Astrocyte (in vitro differentiated cells and primary cell): ENCODE results near the gene OR6B1. TPM values are rescaled to one million over a fixed set of nuclear protein-coding genes. Genes with fewer than 3 reads are reported as not detected.

Experiments
- DNase-seq: peaks from one replicate; pipeline ENCODE4 v3.0.0-alpha.2; 2010; ENCODE audit warnings: low read depth
- FAIRE-seq: peaks from 2 replicates; lab custom pipeline; 2011; peaks lifted over from hg19 to GRCh38; lab: Jason Lieb, UNC
- H2AFZ ChIP-seq: 2 replicates; pipeline ENCODE4 v1.6.0; 2012; ENCODE audit warnings: low read depth, low read length, inconsistent platforms
- H3K27ac ChIP-seq: 2 replicates; pipeline ENCODE4 v1.5.1; 2011; ENCODE audit warnings: low read depth, low read length, inconsistent platforms
- H3K27me3 ChIP-seq: 2 replicates; pipeline ENCODE4 v1.6.0; 2011; ENCODE audit warnings: low read length, inconsistent platforms; ENCODE audit not compliant: insufficient read depth
- H3K36me3 ChIP-seq: 2 replicates; pipeline ENCODE4 v1.5.1; 2011; ENCODE audit warnings: low read length, inconsistent platforms; ENCODE audit not compliant: insufficient read depth
- H3K4me1 ChIP-seq: 2 replicates; pipeline ENCODE4 v1.5.1; 2011; ENCODE audit warnings: low read length, inconsistent platforms; ENCODE audit not compliant: insufficient read depth
- H3K4me2 ChIP-seq: 2 replicates; pipeline ENCODE4 v1.6.0; 2012; ENCODE audit warnings: low read length, inconsistent platforms
- H3K4me3 ChIP-seq: 2 replicates; pipeline ENCODE4 v1.5.1; 2011; ENCODE audit warnings: low read depth, mild to moderate bottlenecking, low read length, inconsistent platforms; ENCODE audit not compliant: insufficient read depth
- H3K79me2 ChIP-seq: 2 replicates; pipeline ENCODE4 v1.6.0; 2012; ENCODE audit warnings: mild to moderate bottlenecking, low read length, inconsistent platforms; ENCODE audit not compliant: insufficient read depth
- H3K9ac ChIP-seq: 2 replicates; pipeline ENCODE4 v1.6.0; 2012; ENCODE audit warnings: mild to moderate bottlenecking, low read length, inconsistent platforms
- H3K9me3 ChIP-seq: 2 replicates; pipeline ENCODE4 v1.5.1; 2012; ENCODE audit warnings: low read depth, mild to moderate bottlenecking, low read length, inconsistent platforms; ENCODE audit not compliant: insufficient read depth
- H4K20me1 ChIP-seq: 2 replicates; pipeline ENCODE4 v1.6.0; 2012; ENCODE audit warnings: low read length, inconsistent platforms; ENCODE audit not compliant: insufficient read depth
- H3K27ac Mint-ChIP-seq: one replicate; pipeline ENCODE4 v1.8.0; 2021; ENCODE audit warnings: mild to moderate bottlenecking, mixed read lengths; ENCODE audit not compliant: unreplicated experiment
- H3K27me3 Mint-ChIP-seq: one replicate; pipeline ENCODE4 v1.8.0; 2021; ENCODE audit warnings: low read depth, mixed read lengths; ENCODE audit not compliant: unreplicated experiment
- H3K36me3 Mint-ChIP-seq: one replicate; pipeline ENCODE4 v1.8.0; 2021; ENCODE audit warnings: low read depth, mixed read lengths; ENCODE audit not compliant: unreplicated experiment
- H3K4me1 Mint-ChIP-seq: one replicate; pipeline ENCODE4 v1.8.0; 2021; ENCODE audit warnings: low read depth, mixed read lengths; ENCODE audit not compliant: unreplicated experiment
- H3K4me3 Mint-ChIP-seq: one replicate; pipeline ENCODE4 v1.8.0; 2021; ENCODE audit warnings: mild to moderate bottlenecking, moderate library complexity, mixed read lengths; ENCODE audit not compliant: unreplicated experiment
- H3K9me3 Mint-ChIP-seq: one replicate; pipeline ENCODE4 v1.8.0; 2021; ENCODE audit warnings: mild to moderate bottlenecking, mixed read lengths; ENCODE audit not compliant: unreplicated experiment
- CTCF ChIP-seq: IDR thresholded peaks from 2 replicates; pipeline ENCODE4 v1.5.1; 2011; ENCODE audit warnings: low read depth, mild to moderate bottlenecking, inconsistent platforms, low read length, moderate library complexity; ENCODE audit not compliant: insufficient read depth
- EZH2 ChIP-seq: IDR thresholded peaks from 2 replicates; pipeline ENCODE4 v1.6.1; 2012; ENCODE audit warnings: mild to moderate bottlenecking, low read length, inconsistent platforms; ENCODE audit not compliant: insufficient read depth
- total RNA-seq: library from RNA; stranded (reverse); gene quantifications from 2 replicates; pipeline ENCODE4 v1.2.1, GENCODE V29; 2021

Gene OR6B1
- total RNA-seq, 1 donor from 2014 or later, result not detected

- H3K36me3 ChIP-seq, result no peaks in the 10 kb centered on the region
- no peaks in the 10 kb centered on the region for H3K79me2 ChIP-seq
- H2AFZ ChIP-seq, result no peak overlapping the region
- H3K4me2 ChIP-seq, result no peak overlapping the region
- no peaks in the 10 kb centered on the region for H4K20me1 ChIP-seq
- DNase-seq, result no peak
- Mint-ChIP-seq H3K36me3 (no peaks in the 10 kb centered on the region), H3K27ac (no peak overlapping the region), H3K27me3 (no peaks in the 10 kb centered on the region), H3K9me3 (no peaks in the 10 kb centered on the region), H3K4me3 (no peak overlapping the region), H3K4me1 (peaks cover 13% of the 10 kb centered on the region)
- no peaks in the 10 kb centered on the region for H3K9me3 ChIP-seq
- no peak overlapping the region for H3K9ac ChIP-seq
- FAIRE-seq, result no peak
- peaks cover 10% of the 10 kb centered on the region for H3K4me1 ChIP-seq
- no peaks in the 10 kb centered on the region for H3K27me3 ChIP-seq
- H3K27ac ChIP-seq, result no peak overlapping the region
- H3K4me3 ChIP-seq, result no peak overlapping the region
- TF ChIP-seq CTCF (no peak), EZH2 (no peak)
These were observed 20.2 kb downstream of the OR6B1 start for GRCh38 chr7:144020340-144020739.

- H4K20me1 ChIP-seq, result no peaks in the 10 kb centered on the region
- H3K4me1 Mint-ChIP-seq, result peaks cover 13% of the 10 kb centered on the region
- no peak overlapping the region for H2AFZ ChIP-seq
- H3K4me3 Mint-ChIP-seq, result no peak overlapping the region
- no peaks in the 10 kb centered on the region for H3K27me3 ChIP-seq
- FAIRE-seq (no peak), DNase-seq (no peak)
- H3K4me2 ChIP-seq, result no peak overlapping the region
- no peaks in the 10 kb centered on the region for H3K36me3 Mint-ChIP-seq
- no peak overlapping the region for H3K27ac ChIP-seq
- H3K4me1 ChIP-seq, result peaks cover 10% of the 10 kb centered on the region
- TF ChIP-seq CTCF (no peak), EZH2 (no peak)
- H3K27me3 Mint-ChIP-seq, result no peaks in the 10 kb centered on the region
- H3K36me3 ChIP-seq, result no peaks in the 10 kb centered on the region
- no peak overlapping the region for H3K9ac ChIP-seq
- no peak overlapping the region for H3K27ac Mint-ChIP-seq
- H3K79me2 ChIP-seq, result no peaks in the 10 kb centered on the region
- H3K9me3 Mint-ChIP-seq, result no peaks in the 10 kb centered on the region
- no peaks in the 10 kb centered on the region for H3K9me3 ChIP-seq
- no peak overlapping the region for H3K4me3 ChIP-seq
These were observed 22.0 kb downstream of the OR6B1 start for GRCh38 chr7:144022169-144022568.

- Histone ChIP-seq H3K4me2 (no peak overlapping the region), H3K27ac (no peak overlapping the region)
- FAIRE-seq, result no peak
These were observed 23.2 kb downstream of the OR6B1 start for GRCh38 chr7:144023171-144023827.

More at GRCh38 chr7:144023171-144023827, 23.2 kb downstream of the OR6B1 start:
- H3K4me1 Mint-ChIP-seq, result peaks cover 13% of the 10 kb centered on the region
- no peak for DNase-seq
- no peak overlapping the region for H3K4me3 Mint-ChIP-seq
- no peaks in the 10 kb centered on the region for H4K20me1 ChIP-seq
- H3K9me3 Mint-ChIP-seq, result no peaks in the 10 kb centered on the region
- H3K27ac Mint-ChIP-seq, result no peak overlapping the region
- no peak overlapping the region for H3K4me3 ChIP-seq
- H3K27me3 ChIP-seq, result no peaks in the 10 kb centered on the region
- H3K9me3 ChIP-seq, result no peaks in the 10 kb centered on the region
- H3K36me3 ChIP-seq, result no peaks in the 10 kb centered on the region
- no peaks in the 10 kb centered on the region for H3K36me3 Mint-ChIP-seq
- H3K9ac ChIP-seq, result no peak overlapping the region
- no peaks in the 10 kb centered on the region for H3K27me3 Mint-ChIP-seq
- H3K4me1 ChIP-seq, result peaks cover 10% of the 10 kb centered on the region
- H3K79me2 ChIP-seq, result no peaks in the 10 kb centered on the region
- no peak overlapping the region for H2AFZ ChIP-seq
- TF ChIP-seq CTCF (no peak), EZH2 (no peak)
